Left kidney (tissue), 2 donors: Measurements from ENCODE around the gene INPP5F. TPM values are rescaled to one million over a fixed set of nuclear protein-coding genes. Genes with fewer than 3 reads are reported as not detected.
"Not testable (repeated sequence)": the region's sequence is repeated elsewhere in the genome, so short reads cannot be mapped to it uniquely, and the experiment has no call there.

Experiments
- DNase-seq: peaks from one replicate; pipeline ENCODE4 v3.0.0-alpha.2; 2013
- polyA plus RNA-seq: library from polyadenylated mRNA; unstranded; fragments of 120-200 nt; gene quantifications from one replicate; pipeline ENCODE4 v1.2.1, GENCODE V29; 2013; ENCODE audit not compliant: insufficient read length

INPP5F gene
- polyA plus RNA-seq, 1 donor, result 72.9 TPM

- no peak for DNase-seq
These were observed 139.9 kb downstream of the INPP5F start for GRCh38 chr10:119865699-119866240.

GRCh38 chr10:119867317-119867716, 141.5 kb downstream of the INPP5F start:
- no peak for DNase-seq

GRCh38 chr10:119869398-119869797, 143.5 kb downstream of the INPP5F start:
- not testable (repeated sequence) for DNase-seq

GRCh38 chr10:119871881-119872609, 146.2 kb downstream of the INPP5F start:
- DNase-seq, result peak; percentile 29

GRCh38 chr10:119872610-119872859, 146.7 kb downstream of the INPP5F start, which contains the start of gene MCMBP:
MCMBP (minus strand) TSS chr10:119872843; CDS start chr10:119872584, 259 bp downstream.
- DNase-seq, result no peak

GRCh38 chr10:119872860-119873681, 147.2 kb downstream of the INPP5F start:
- DNase-seq, result peak; percentile 86

- no peak for DNase-seq
These were observed 152.7 kb downstream of the INPP5F start for GRCh38 chr10:119878524-119878923.

Other genes with a start within 250 kb of the INPP5F start
- 26.9 TPM for gene RGS10, start 183.3 kb upstream of the INPP5F start, polyA plus RNA-seq
- 222 TPM for gene TIAL1, start 129.1 kb upstream of the INPP5F start, polyA plus RNA-seq
- gene BAG3, start 74.7 kb upstream of the INPP5F start, polyA plus RNA-seq, result 24.5 TPM
- 66.4 TPM for gene MCMBP, start 146.8 kb downstream of the INPP5F start, polyA plus RNA-seq
- 77.7 TPM for gene SEC23IP, start 166.7 kb downstream of the INPP5F start, polyA plus RNA-seq